Esophagus muscularis mucosa (tissue), 4 donors: ENCODE measurements around the gene ARHGDIA.

Experiments used
- EP300 ChIP-seq: sonication (generic); formaldehyde crosslinking; IDR thresholded peaks from one replicate; pipeline ENCODE4 v1.6.1; 2017; ENCODE audit warnings: antibody characterized with exemption
- POLR2A ChIP-seq: fragments of 450-650 bp; IDR thresholded peaks from one replicate; pipeline ENCODE4 v1.6.1; 2017; ENCODE audit warnings: antibody characterized with exemption, moderate library complexity, mild to moderate bottlenecking, low read depth
- POLR2AphosphoS5 ChIP-seq, 2 donors: sonication (generic); formaldehyde crosslinking; IDR thresholded peaks; one replicate each; pipeline ENCODE4 v1.6.1; 2017; ENCODE audit warnings: antibody characterized with exemption in 2 of 2
- TF ChIP-seq, protein P1 (sequence below), 3 experiments: fragments of 200-600 bp in 2 of 3; fragments of 450-650 bp in 1 of 3; sonication (generic) in 2 of 3; IDR thresholded peaks; one replicate each; pipeline ENCODE4 v1.5.1; 2017 to 2019; ENCODE audit warnings: antibody characterized with exemption in 3 of 3, mild to moderate bottlenecking in 2 of 3, moderate library complexity in 1 of 3

DNA sequence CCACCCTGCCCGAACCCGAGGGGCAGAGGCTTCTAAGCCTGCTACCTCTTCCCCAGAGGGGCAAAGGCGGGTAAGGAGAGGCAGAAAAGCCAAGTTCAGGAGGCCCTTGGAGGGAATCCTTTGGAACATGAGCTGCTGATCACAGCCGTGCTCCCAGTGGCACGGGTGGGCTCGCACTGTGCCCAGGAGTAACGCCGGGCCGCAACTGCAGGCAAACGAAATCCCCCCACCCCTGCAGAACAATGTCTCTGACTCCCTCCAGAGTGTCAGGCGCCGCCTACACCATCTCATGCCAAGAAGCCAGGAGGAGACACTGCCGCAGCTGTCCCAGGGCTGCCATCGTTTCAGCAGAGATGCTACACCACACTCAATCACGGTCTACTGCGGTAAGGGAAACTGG lies 19.7 kb downstream of the ARHGDIA start:
- TF ChIP-seq EP300 (no peak), POLR2A (no peak), POLR2AphosphoS5 (IDR thresholded peaks at IDR 0.05) (no peak)
- TF ChIP-seq, protein P1, sequence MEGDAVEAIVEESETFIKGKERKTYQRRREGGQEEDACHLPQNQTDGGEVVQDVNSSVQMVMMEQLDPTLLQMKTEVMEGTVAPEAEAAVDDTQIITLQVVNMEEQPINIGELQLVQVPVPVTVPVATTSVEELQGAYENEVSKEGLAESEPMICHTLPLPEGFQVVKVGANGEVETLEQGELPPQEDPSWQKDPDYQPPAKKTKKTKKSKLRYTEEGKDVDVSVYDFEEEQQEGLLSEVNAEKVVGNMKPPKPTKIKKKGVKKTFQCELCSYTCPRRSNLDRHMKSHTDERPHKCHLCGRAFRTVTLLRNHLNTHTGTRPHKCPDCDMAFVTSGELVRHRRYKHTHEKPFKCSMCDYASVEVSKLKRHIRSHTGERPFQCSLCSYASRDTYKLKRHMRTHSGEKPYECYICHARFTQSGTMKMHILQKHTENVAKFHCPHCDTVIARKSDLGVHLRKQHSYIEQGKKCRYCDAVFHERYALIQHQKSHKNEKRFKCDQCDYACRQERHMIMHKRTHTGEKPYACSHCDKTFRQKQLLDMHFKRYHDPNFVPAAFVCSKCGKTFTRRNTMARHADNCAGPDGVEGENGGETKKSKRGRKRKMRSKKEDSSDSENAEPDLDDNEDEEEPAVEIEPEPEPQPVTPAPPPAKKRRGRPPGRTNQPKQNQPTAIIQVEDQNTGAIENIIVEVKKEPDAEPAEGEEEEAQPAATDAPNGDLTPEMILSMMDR (IDR thresholded peaks at IDR 0.05) = no peak
